Measurements from ENCODE around the gene ZNRF3.
"Not testable (repeated sequence)": the region's sequence is repeated elsewhere in the genome, so short reads cannot be mapped to it uniquely, and the experiment has no call there.

Gene ZNRF3

DNA sequence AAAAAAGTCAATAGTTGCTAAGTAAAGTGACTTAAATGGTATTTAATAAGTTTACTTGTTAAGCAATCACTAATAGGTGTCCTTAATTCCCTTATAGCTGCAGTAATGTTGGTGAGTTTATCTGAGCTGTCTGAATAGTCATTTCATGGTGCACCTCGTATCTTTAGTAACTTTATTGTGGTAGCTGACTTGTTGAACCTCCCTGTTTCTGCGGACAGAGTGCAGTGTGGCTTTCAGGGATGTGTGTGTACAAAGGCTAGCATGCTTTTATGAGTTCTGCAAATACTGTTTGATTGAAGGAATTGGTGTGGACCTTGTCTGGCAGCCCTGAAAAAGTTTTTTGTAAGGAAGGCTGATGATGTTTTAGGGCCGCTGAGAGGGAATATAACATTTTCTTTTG is 2.6 kb downstream of the ZNRF3 start:
- no peak for DNase-seq
- TF ChIP-seq, protein P1, sequence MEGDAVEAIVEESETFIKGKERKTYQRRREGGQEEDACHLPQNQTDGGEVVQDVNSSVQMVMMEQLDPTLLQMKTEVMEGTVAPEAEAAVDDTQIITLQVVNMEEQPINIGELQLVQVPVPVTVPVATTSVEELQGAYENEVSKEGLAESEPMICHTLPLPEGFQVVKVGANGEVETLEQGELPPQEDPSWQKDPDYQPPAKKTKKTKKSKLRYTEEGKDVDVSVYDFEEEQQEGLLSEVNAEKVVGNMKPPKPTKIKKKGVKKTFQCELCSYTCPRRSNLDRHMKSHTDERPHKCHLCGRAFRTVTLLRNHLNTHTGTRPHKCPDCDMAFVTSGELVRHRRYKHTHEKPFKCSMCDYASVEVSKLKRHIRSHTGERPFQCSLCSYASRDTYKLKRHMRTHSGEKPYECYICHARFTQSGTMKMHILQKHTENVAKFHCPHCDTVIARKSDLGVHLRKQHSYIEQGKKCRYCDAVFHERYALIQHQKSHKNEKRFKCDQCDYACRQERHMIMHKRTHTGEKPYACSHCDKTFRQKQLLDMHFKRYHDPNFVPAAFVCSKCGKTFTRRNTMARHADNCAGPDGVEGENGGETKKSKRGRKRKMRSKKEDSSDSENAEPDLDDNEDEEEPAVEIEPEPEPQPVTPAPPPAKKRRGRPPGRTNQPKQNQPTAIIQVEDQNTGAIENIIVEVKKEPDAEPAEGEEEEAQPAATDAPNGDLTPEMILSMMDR (IDR thresholded peaks at IDR 0.05; ENCODE audit: low read depth, low read length) = no peak
- H3K9me3 ChIP-seq (ENCODE audit: severe bottlenecking) = no peaks in the 10 kb centered on the region
- no peaks in the 10 kb centered on the region for H3K36me3 ChIP-seq
- no peak overlapping the region for H3K27ac ChIP-seq
- no peak overlapping the region for H3K4me3 ChIP-seq (ENCODE audit: low read depth, low read length)
- no peaks in the 10 kb centered on the region for H3K27me3 ChIP-seq (ENCODE audit: insufficient read depth, low read depth, severe bottlenecking)

DNA sequence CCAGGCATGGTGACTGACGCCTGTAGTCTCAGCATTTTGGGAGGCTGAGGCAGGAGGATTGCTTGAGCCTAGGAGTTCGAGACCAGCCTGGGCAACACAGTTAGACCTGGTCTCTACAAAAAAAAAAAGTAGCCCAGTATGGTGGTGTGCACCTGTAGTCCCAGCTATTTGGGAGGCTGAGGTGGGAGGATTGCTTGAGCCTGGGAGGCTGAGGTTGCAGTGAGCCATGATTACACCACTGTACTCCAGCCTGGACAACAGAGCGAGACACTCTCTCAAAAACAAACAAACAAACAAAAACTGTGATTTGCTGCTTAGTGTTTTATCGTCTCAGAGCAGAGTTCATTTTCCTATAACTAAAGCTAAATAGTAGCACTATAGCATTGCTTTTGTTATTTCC is 3.3 kb downstream of the ZNRF3 start:
- not testable (repeated sequence) for H3K36me3 ChIP-seq; DNase-seq; H3K4me3 ChIP-seq (ENCODE audit: low read depth, low read length); H3K27me3 ChIP-seq (ENCODE audit: insufficient read depth, low read depth, severe bottlenecking); H3K27ac ChIP-seq; H3K9me3 ChIP-seq (ENCODE audit: severe bottlenecking)

DNA sequence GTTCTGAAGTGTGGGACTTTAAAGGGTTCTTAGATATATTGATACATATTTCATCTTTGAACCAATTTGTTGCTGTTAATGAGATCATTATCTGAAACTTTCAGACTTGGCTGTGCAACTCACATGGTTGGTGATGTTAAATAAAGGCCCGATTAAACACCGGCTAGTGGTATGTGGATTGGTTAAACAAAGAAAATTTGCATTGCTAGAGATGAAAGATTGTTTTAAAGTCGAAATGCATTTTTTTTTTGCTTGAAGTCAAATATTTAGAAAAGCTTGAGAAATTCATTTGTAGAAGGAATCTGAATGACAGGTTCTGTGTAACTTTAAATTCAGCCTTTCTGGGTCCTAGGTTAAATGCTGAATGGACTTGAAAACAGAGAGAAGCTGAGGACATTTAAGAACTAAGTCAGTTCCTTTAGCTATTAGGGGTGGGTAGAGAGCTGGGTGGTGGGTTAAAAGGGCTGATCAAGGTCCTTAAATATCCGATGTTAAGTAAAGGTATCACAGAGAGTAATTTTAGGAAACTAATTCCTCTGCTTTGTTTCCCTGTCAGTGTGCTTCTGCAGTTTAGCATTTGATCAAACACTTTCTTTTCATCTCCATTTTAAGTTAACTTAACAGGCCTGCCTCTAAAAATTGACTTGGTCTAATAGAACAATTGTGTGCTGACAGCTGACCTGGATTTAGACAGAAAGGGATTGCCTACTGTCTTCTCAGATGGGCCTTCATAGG is 4.5 kb downstream of the ZNRF3 start:
- H3K27ac ChIP-seq = no peak overlapping the region
- no peaks in the 10 kb centered on the region for H3K36me3 ChIP-seq
- no peak overlapping the region for H3K4me3 ChIP-seq (ENCODE audit: low read depth, low read length)
- TF ChIP-seq, protein P1 (IDR thresholded peaks at IDR 0.05; ENCODE audit: low read depth, low read length) = no peak
- no peak for DNase-seq
- H3K27me3 ChIP-seq (ENCODE audit: insufficient read depth, low read depth, severe bottlenecking) = no peaks in the 10 kb centered on the region
- H3K9me3 ChIP-seq (ENCODE audit: severe bottlenecking) = no peaks in the 10 kb centered on the region

DNA sequence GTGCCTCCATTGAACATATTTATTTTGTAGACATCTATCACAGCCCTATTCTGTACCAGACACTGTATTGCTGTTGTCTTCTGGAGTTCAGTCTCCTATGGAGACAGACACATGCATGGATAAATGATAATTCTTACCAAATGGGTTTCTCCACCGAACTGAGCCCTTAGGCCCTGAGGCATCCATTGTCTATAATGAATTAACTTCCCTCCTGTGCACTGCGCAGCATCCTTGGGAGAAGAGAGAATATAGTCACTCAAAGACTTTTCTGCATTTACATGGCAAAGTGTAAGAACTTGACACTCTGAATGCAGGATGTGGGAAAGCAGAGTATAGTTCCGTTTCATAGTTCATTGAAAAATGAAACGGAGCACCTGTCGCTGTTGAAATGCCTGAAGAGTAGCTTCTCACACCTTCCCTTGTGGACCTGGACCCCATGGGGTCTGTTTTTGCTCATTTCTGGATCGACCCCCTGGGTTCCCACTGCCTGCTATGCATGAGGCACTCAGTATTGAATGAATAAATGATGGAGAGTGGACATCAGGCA is 6.2 kb downstream of the ZNRF3 start:
- Histone ChIP-seq H3K36me3 (no peaks in the 10 kb centered on the region), H3K27ac (no peak overlapping the region), H3K27me3 (ENCODE audit: insufficient read depth, low read depth, severe bottlenecking) (no peaks in the 10 kb centered on the region), H3K9me3 (ENCODE audit: severe bottlenecking) (no peaks in the 10 kb centered on the region), H3K4me3 (ENCODE audit: low read depth, low read length) (no peak overlapping the region)
- TF ChIP-seq, protein P1 (IDR thresholded peaks at IDR 0.05; ENCODE audit: low read depth, low read length) = no peak
- DNase-seq = no peak

DNA sequence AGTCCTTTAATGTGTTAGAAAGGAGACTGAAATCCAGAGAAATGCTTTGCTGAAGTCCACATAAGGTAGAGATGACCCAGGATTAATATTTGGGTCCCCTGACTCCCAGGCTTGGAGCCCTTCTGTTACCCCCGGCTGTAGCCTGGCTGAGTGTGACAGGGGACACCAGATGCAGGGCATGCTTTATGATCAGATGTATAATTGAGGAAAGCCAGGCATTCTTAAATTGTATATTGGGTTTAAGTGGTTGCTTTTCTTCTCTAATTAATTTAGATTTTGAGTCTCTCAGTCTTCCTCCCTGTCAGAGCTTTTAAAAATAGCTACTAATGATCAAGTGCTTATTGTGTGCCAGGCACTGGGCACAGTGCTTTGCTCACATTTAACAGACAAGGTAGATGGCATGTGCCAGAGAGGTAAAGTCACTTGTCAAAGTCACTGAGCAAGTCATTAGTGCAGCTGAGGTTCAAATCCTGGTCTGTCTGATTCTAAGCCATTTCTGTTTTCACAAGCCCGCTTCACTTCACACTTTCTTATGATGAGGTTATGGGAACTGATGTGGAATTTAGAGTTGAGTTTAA is 7.9 kb downstream of the ZNRF3 start:
- DNase-seq = no peak
- TF ChIP-seq, protein P1 (IDR thresholded peaks at IDR 0.05; ENCODE audit: low read depth, low read length) = no peak
- Histone ChIP-seq H3K27me3 (ENCODE audit: insufficient read depth, low read depth, severe bottlenecking) (no peaks in the 10 kb centered on the region), H3K36me3 (no peaks in the 10 kb centered on the region), H3K9me3 (ENCODE audit: severe bottlenecking) (no peaks in the 10 kb centered on the region), H3K27ac (no peak overlapping the region), H3K4me3 (ENCODE audit: low read depth, low read length) (no peak overlapping the region)

DNA sequence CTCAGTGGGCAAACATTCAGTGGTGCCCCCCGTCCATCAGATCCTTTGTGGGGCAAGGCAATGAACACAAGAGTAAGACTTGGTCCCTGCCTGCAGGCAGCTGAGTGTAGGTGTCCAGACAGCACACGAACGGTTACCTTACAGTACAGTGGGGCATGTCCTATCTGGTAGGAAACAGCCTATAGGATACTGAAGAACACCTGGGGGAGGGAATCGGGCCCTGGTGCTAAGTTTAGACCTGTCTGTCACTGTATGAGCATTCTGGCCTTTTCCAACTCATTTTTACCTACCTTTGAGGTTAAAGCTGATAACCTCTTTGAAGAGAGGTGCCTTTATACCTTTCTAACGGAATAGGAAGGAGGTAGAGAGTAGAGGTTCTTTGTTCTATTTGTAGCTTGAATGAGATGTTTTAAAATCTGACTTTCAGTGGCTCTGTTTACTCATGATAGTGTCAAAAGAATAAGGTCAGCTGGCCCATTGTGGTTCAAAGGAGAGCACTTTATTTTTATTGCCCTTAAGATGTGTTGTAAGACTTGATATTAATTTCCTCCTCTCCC is 8.9 kb downstream of the ZNRF3 start:
- Histone ChIP-seq H3K4me3 (ENCODE audit: low read depth, low read length) (no peak overlapping the region), H3K9me3 (ENCODE audit: severe bottlenecking) (no peaks in the 10 kb centered on the region), H3K36me3 (no peaks in the 10 kb centered on the region), H3K27me3 (ENCODE audit: insufficient read depth, low read depth, severe bottlenecking) (no peaks in the 10 kb centered on the region), H3K27ac (no peak overlapping the region)
- TF ChIP-seq, protein P1 (IDR thresholded peaks at IDR 0.05; ENCODE audit: low read depth, low read length) = no peak
- no peak for DNase-seq
